GM19239 (cell line): ENCODE data around the gene INPP4B.

ENCODE experiments used
- DNase-seq: peaks from one replicate; pipeline ENCODE4 v3.0.0; 2011; ENCODE audit warnings: low spot score; ENCODE audit not compliant: insufficient read length
- FAIRE-seq: peaks from 2 replicates; lab custom pipeline; 2011; peaks lifted over from hg19 to GRCh38; lab: Jason Lieb, UNC

The INPP4B gene

GRCh38 chr4:142556048-142556447 lies 290.1 kb downstream of the INPP4B start:
- no peak for DNase-seq

GRCh38 chr4:142554412-142554811 lies 291.7 kb downstream of the INPP4B start:
- no peak for DNase-seq
- no peak for FAIRE-seq

More at GRCh38 chr4:142556048-142556447, 290.1 kb downstream of the INPP4B start:
- no peak for FAIRE-seq

- no peak for DNase-seq
- no peak for FAIRE-seq
Measured at GRCh38 chr4:142551517-142552305, 294.4 kb downstream of the INPP4B start.

GRCh38 chr4:142550965-142551364 lies 295.1 kb downstream of the INPP4B start:
- peak; percentile 14 for FAIRE-seq
- DNase-seq, result no peak

- FAIRE-seq, result no peak
- DNase-seq, result no peak
Measured at GRCh38 chr4:142549726-142550463, 296.2 kb downstream of the INPP4B start.

- FAIRE-seq (no peak), DNase-seq (no peak)
Measured at GRCh38 chr4:142549248-142549647, 296.9 kb downstream of the INPP4B start.

GRCh38 chr4:142548491-142548890 lies 297.6 kb downstream of the INPP4B start:
- FAIRE-seq (no peak), DNase-seq (no peak)

GRCh38 chr4:142547974-142548373 lies 298.1 kb downstream of the INPP4B start:
- no peak for FAIRE-seq
- no peak for DNase-seq

GRCh38 chr4:142544594-142544993 lies 301.5 kb downstream of the INPP4B start:
- DNase-seq (no peak), FAIRE-seq (no peak)

GRCh38 chr4:142544039-142544438 lies 302.1 kb downstream of the INPP4B start:
- FAIRE-seq (no peak), DNase-seq (no peak)

- DNase-seq, result no peak
- no peak for FAIRE-seq
Measured at GRCh38 chr4:142540483-142540804, 305.7 kb downstream of the INPP4B start.

GRCh38 chr4:142539796-142540482 lies 306.2 kb downstream of the INPP4B start:
- FAIRE-seq (no peak), DNase-seq (no peak)

- no peak for FAIRE-seq
- DNase-seq, result no peak
Measured at GRCh38 chr4:142535009-142535408, 311.1 kb downstream of the INPP4B start.

- DNase-seq, result no peak
- no peak for FAIRE-seq
Measured at GRCh38 chr4:142532054-142532453, 314.0 kb downstream of the INPP4B start.

- FAIRE-seq, result no peak
Measured at GRCh38 chr4:142530728-142531127, 315.4 kb downstream of the INPP4B start.

GRCh38 chr4:142528433-142528832 lies 317.7 kb downstream of the INPP4B start:
- no peak for FAIRE-seq
- DNase-seq, result no peak

More at GRCh38 chr4:142530728-142531127, 315.4 kb downstream of the INPP4B start:
- DNase-seq, result no peak

GRCh38 chr4:142523111-142523510 lies 323.0 kb downstream of the INPP4B start:
- no peak for DNase-seq

GRCh38 chr4:142519342-142519741 lies 326.8 kb downstream of the INPP4B start:
- no peak for DNase-seq
- no peak for FAIRE-seq

More at GRCh38 chr4:142523111-142523510, 323.0 kb downstream of the INPP4B start:
- no peak for FAIRE-seq

- DNase-seq (no peak), FAIRE-seq (no peak)
Measured at GRCh38 chr4:142516686-142517526, 329.2 kb downstream of the INPP4B start.

- DNase-seq, result no peak
- no peak for FAIRE-seq
Measured at GRCh38 chr4:142512161-142512560, 333.9 kb downstream of the INPP4B start.
